IMR-90 (cell line): ENCODE data around the gene PCDHGA9.
A peak's percentile ranks its signal among the peaks of the same experiment; 100 is the strongest.

Source experiments
- BHLHE40 ChIP-seq: fragments of 150-350 bp; IDR thresholded peaks from 2 replicates; pipeline ENCODE4 v1.6.1; 2016; ENCODE audit warnings: mild to moderate bottlenecking, low read depth, low read length
- CTCF ChIP-seq: conservative IDR thresholded peaks from 2 replicates; pipeline ENCODE4 v1.5.1; 2012; ENCODE audit warnings: mild to moderate bottlenecking, low read depth, low read length, improper control_type of control experiment
- ELK1 ChIP-seq: fragments of 150-350 bp; IDR thresholded peaks from 2 replicates; pipeline ENCODE4 v1.6.1; 2016; ENCODE audit warnings: low read depth, mild to moderate bottlenecking, low read length, moderate library complexity, borderline replicate concordance
- MAFK ChIP-seq: IDR thresholded peaks from 2 replicates; pipeline ENCODE4 v1.6.1; 2012; ENCODE audit warnings: low read depth, low read length, improper control_type of control experiment
- MXI1 ChIP-seq: IDR thresholded peaks from 2 replicates; pipeline ENCODE4 v1.6.1; 2012; ENCODE audit warnings: low read depth, mild to moderate bottlenecking, low read length, moderate library complexity, borderline replicate concordance
- NFE2L2 ChIP-seq: fragments of 150-350 bp; IDR thresholded peaks from 2 replicates; pipeline ENCODE4 v1.6.1; 2016; ENCODE audit warnings: low read depth, mild to moderate bottlenecking, low read length
- POLR2A ChIP-seq: IDR thresholded peaks from 2 replicates; pipeline ENCODE4 v1.6.1; 2012; ENCODE audit warnings: mild to moderate bottlenecking, low read depth, low read length
- RAD21 ChIP-seq: IDR thresholded peaks from 2 replicates; pipeline ENCODE4 v1.6.1; 2012; ENCODE audit warnings: low read length, improper control_type of control experiment
- RCOR1 ChIP-seq: IDR thresholded peaks from 2 replicates; pipeline ENCODE4 v1.6.1; 2012; ENCODE audit warnings: mild to moderate bottlenecking, low read length, improper control_type of control experiment; ENCODE audit not compliant: insufficient replicate concordance
- RFX5 ChIP-seq: IDR thresholded peaks from 2 replicates; pipeline ENCODE4 v1.8.0; 2012; ENCODE audit warnings: low read depth, mild to moderate bottlenecking, low read length, moderate library complexity
- SMC3 ChIP-seq: fragments of 150-350 bp; IDR thresholded peaks from 2 replicates; pipeline ENCODE4 v1.6.1; 2016; ENCODE audit warnings: low read depth, mild to moderate bottlenecking, antibody characterized with exemption, low read length, moderate library complexity
- USF2 ChIP-seq: fragments of 150-350 bp; IDR thresholded peaks from 2 replicates; pipeline ENCODE4 v1.6.1; 2017; ENCODE audit warnings: mild to moderate bottlenecking, antibody characterized with exemption, low read length, low read depth

GRCh38 chr5:141430332-141431113 lies 27.9 kb downstream of the PCDHGA9 start, which contains the start of gene PCDHGA12:
- TF ChIP-seq MAFK (no peak), POLR2A (no peak), CTCF (peak; percentile 71), USF2 (no peak), RAD21 (peak; percentile 75), NFE2L2 (no peak), MXI1 (0 out of 2 replicates have a peak, but pooled peaks have one; percentile 25), RCOR1 (no peak), SMC3 (peak; percentile 70), ELK1 (no peak), RFX5 (no peak), BHLHE40 (0 out of 2 replicates have a peak, but pooled peaks have one; percentile 14)
